WTC11 (cell line): ENCODE measurements around the gene WDR64. TPM values are rescaled to one million over a fixed set of nuclear protein-coding genes. Genes with fewer than 3 reads are reported as not detected.

ENCODE experiments used
- ATAC-seq: fragments of 200-7000 bp; cut with Tn5 transposase; 2 replicates; pipeline ENCODE4 v1.10.0; 2021; ENCODE audit warnings: mild to moderate bottlenecking, moderate library complexity
- CTCF ChIA-PET: fragments of 300-600 bp; sonication (Branson Sonifier 250); formaldehyde crosslinking; loops from one replicate; lab custom pipeline; 2021; ENCODE audit warnings: antibody characterized with exemption; lab: Charles Lee
- POLR2A ChIA-PET: fragments of 350-600 bp; sonication (Branson Sonifier 250); formaldehyde crosslinking; loops from one replicate; lab custom pipeline; 2021; ENCODE audit warnings: antibody characterized with exemption; lab: Charles Lee
- DNase-seq: peaks from one replicate; pipeline ENCODE4 v3.0.0; 2021; ENCODE audit warnings: low spot score
- H3K27ac Mint-ChIP-seq: 2 replicates; pipeline ENCODE4 v1.8.0; 2021; ENCODE audit warnings: mixed read lengths
- H3K27me3 Mint-ChIP-seq: 2 replicates; pipeline ENCODE4 v1.8.0; 2021; ENCODE audit warnings: low read depth, mild to moderate bottlenecking, moderate library complexity, mixed read lengths
- H3K36me3 Mint-ChIP-seq: 2 replicates; pipeline ENCODE4 v1.8.0; 2021; ENCODE audit warnings: mixed read lengths
- H3K4me1 Mint-ChIP-seq: 2 replicates; pipeline ENCODE4 v1.8.0; 2022; ENCODE audit warnings: mixed read lengths
- H3K4me3 Mint-ChIP-seq: 2 replicates; pipeline ENCODE4 v1.8.0; 2021; ENCODE audit warnings: mild to moderate bottlenecking, moderate library complexity, mixed read lengths
- H3K9me3 Mint-ChIP-seq: 2 replicates; pipeline ENCODE4 v1.8.0; 2021; ENCODE audit warnings: mixed read lengths
- EMX1 ChIP-seq: fragments of 250-450 bp; sonication (Bioruptor Pico); IDR thresholded peaks from 2 replicates; pipeline ENCODE4 v1.8.0; 2021; ENCODE audit warnings: mild to moderate bottlenecking
- GABPB1 ChIP-seq: sonication (generic); formaldehyde crosslinking; IDR thresholded peaks from 2 replicates; pipeline ENCODE4 v1.8.1; 2023; ENCODE audit warnings: mild to moderate bottlenecking, missing genetic modification reagents
- KAT7 ChIP-seq: sonication (generic); formaldehyde crosslinking; IDR thresholded peaks from 2 replicates; pipeline ENCODE4 v1.8.1; 2023; ENCODE audit warnings: missing genetic modification reagents, mild to moderate bottlenecking, borderline replicate concordance
- NR2C2 ChIP-seq: sonication (generic); formaldehyde crosslinking; IDR thresholded peaks from 2 replicates; pipeline ENCODE4 v1.8.0; 2022; ENCODE audit warnings: mild to moderate bottlenecking, missing genetic modification reagents
- OVOL2 ChIP-seq: fragments of 250-450 bp; sonication (Bioruptor Pico); IDR thresholded peaks from 2 replicates; pipeline ENCODE4 v1.9.0; 2021; ENCODE audit warnings: mild to moderate bottlenecking, borderline replicate concordance
- RORB ChIP-seq: fragments of 250-450 bp; sonication (Bioruptor Pico); IDR thresholded peaks from 2 replicates; pipeline ENCODE4 v1.9.0; 2021; ENCODE audit warnings: mild to moderate bottlenecking
- ZNF219 ChIP-seq: sonication (generic); formaldehyde crosslinking; IDR thresholded peaks from 2 replicates; pipeline ENCODE4 v1.8.0; 2023; ENCODE audit warnings: missing genetic modification reagents, mild to moderate bottlenecking, borderline replicate concordance
- ZNF671 ChIP-seq: fragments of 250-450 bp; sonication (Bioruptor Pico); IDR thresholded peaks from 2 replicates; pipeline ENCODE4 v1.8.0; 2021; ENCODE audit warnings: mild to moderate bottlenecking
- total RNA-seq: library from RNA; stranded (reverse); gene quantifications from 3 replicates; pipeline ENCODE4 v1.2.3, GENCODE V29; 2021
- TF ChIP-seq, protein P1 (sequence below): fragments of 250-450 bp; sonication (Bioruptor Pico); IDR thresholded peaks from 2 replicates; pipeline ENCODE4 v1.8.0; 2021; ENCODE audit warnings: mild to moderate bottlenecking
- TF ChIP-seq, protein P2 (sequence below): sonication (generic); formaldehyde crosslinking; IDR thresholded peaks from 2 replicates; pipeline ENCODE4 v1.8.0; 2023; ENCODE audit warnings: mild to moderate bottlenecking, missing genetic modification reagents
- TF ChIP-seq, protein P3 (sequence below): fragments of 250-450 bp; sonication (Bioruptor Pico); conservative IDR thresholded peaks from 2 replicates; pipeline ENCODE4 v1.9.0; 2021; ENCODE audit warnings: mild to moderate bottlenecking
- TF ChIP-seq, protein P4 (sequence below): sonication (generic); formaldehyde crosslinking; conservative IDR thresholded peaks from 2 replicates; pipeline ENCODE4 v1.8.1; 2022; ENCODE audit warnings: mild to moderate bottlenecking, missing genetic modification reagents
- TF ChIP-seq, protein P5 (sequence below): sonication (generic); formaldehyde crosslinking; IDR thresholded peaks from 2 replicates; pipeline ENCODE4 v1.8.0; 2023; ENCODE audit warnings: missing genetic modification reagents
- TF ChIP-seq, protein P6 (sequence below): sonication (generic); formaldehyde crosslinking; IDR thresholded peaks from 2 replicates; pipeline ENCODE4 v1.8.0; 2022; ENCODE audit warnings: mild to moderate bottlenecking, missing genetic modification reagents
- TF ChIP-seq, protein P7 (sequence below): sonication (generic); formaldehyde crosslinking; IDR thresholded peaks from 2 replicates; pipeline ENCODE4 v1.8.1; 2023; ENCODE audit warnings: mild to moderate bottlenecking, missing genetic modification reagents, moderate library complexity
- TF ChIP-seq, protein P8 (sequence below): sonication (generic); formaldehyde crosslinking; IDR thresholded peaks from 2 replicates; pipeline ENCODE4 v1.8.1; 2022; ENCODE audit warnings: mild to moderate bottlenecking, moderate library complexity, missing genetic modification reagents
- TF ChIP-seq, protein P9 (sequence below): sonication (generic); formaldehyde crosslinking; IDR thresholded peaks from 2 replicates; pipeline ENCODE4 v1.8.1; 2023; ENCODE audit warnings: mild to moderate bottlenecking, missing genetic modification reagents, moderate library complexity

Gene WDR64
- total RNA-seq, 1 experiment from 2014 or later = not detected

DNA sequence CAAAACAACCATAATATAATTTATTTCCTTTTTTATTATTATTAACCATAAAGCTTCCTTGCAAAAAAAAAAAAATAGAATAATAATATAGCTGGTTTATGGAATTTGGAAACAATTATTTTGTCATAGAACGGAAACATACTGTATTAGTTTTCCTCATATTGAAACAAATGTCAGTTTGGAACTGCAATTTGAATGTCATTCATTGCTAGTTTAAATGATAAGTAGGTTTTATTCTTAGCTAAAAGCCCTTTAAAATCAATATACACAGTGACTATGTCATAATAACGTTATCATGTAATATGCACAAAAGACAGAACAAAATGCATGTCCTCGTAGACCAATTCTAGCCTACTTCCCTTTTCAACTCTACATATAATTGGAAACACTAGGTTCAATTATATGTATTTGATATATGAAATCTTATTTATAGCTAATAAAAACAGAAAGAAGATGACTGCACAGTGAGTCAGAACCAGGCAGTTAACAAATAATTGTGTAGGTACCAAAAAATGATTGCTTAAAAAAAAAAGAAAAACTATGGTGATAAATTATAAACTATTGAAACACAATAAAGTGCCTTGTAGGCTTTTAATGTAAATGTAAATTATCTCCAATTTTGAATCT lies 110.7 kb downstream of the WDR64 start:
- no peak for ATAC-seq
- Mint-ChIP-seq H3K36me3 (no peaks in the 10 kb centered on the region), H3K4me3 (no peak overlapping the region), H3K4me1 (0 out of 2 replicates have a peak, but pooled peaks cover 3% of the 10 kb centered on the region)
- CTCF ChIA-PET = no interaction called here
- POLR2A ChIA-PET = no interaction called here
- no peak for TF ChIP-seq OVOL2 (CRISPR knock-in tag)
- no peak for TF ChIP-seq EMX1 (CRISPR knock-in tag)
- TF ChIP-seq, protein P1, sequence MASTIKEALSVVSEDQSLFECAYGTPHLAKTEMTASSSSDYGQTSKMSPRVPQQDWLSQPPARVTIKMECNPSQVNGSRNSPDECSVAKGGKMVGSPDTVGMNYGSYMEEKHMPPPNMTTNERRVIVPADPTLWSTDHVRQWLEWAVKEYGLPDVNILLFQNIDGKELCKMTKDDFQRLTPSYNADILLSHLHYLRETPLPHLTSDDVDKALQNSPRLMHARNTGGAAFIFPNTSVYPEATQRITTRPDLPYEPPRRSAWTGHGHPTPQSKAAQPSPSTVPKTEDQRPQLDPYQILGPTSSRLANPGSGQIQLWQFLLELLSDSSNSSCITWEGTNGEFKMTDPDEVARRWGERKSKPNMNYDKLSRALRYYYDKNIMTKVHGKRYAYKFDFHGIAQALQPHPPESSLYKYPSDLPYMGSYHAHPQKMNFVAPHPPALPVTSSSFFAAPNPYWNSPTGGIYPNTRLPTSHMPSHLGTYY (CRISPR knock-in tag) = no peak
- TF ChIP-seq, protein P2, sequence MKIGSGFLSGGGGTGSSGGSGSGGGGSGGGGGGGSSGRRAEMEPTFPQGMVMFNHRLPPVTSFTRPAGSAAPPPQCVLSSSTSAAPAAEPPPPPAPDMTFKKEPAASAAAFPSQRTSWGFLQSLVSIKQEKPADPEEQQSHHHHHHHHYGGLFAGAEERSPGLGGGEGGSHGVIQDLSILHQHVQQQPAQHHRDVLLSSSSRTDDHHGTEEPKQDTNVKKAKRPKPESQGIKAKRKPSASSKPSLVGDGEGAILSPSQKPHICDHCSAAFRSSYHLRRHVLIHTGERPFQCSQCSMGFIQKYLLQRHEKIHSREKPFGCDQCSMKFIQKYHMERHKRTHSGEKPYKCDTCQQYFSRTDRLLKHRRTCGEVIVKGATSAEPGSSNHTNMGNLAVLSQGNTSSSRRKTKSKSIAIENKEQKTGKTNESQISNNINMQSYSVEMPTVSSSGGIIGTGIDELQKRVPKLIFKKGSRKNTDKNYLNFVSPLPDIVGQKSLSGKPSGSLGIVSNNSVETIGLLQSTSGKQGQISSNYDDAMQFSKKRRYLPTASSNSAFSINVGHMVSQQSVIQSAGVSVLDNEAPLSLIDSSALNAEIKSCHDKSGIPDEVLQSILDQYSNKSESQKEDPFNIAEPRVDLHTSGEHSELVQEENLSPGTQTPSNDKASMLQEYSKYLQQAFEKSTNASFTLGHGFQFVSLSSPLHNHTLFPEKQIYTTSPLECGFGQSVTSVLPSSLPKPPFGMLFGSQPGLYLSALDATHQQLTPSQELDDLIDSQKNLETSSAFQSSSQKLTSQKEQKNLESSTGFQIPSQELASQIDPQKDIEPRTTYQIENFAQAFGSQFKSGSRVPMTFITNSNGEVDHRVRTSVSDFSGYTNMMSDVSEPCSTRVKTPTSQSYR (CRISPR knock-in tag) = no peak
- TF ChIP-seq, protein P3, sequence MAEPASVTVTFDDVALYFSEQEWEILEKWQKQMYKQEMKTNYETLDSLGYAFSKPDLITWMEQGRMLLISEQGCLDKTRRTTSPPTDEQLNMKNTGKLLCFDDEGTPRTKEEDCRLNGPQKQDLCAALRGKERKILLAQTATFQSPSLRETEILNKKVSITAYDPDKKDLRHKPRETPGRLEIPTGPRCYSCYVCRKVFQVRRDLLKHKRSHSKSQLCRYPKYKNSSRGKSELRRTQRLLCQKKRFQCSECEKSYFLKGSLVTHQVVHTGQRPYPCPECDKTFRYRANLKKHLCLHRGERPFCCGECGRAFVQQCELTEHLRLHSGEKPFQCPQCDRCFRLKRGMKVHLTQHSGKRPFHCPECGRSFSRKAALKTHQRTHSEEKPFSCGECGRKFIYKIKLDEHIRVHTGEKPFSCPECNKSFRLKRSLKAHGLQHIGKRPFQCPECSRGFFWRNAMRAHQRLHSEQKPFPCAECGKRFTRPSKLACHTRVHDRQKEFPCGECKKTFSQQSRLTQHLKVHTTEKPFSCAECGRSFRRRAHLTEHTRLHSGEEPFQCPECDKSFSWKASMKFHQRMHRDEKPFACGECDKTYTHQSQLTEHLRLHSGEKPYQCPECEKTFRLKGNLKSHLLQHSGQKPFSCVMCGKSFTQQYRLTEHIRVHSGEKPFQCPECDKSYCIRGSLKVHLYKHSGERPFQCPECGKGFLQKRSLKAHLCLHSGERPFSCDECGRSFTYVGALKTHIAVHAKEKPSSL (CRISPR knock-in tag) = no peak
- no peak for TF ChIP-seq ZNF219 (CRISPR knock-in tag)
- TF ChIP-seq, all 79 proteins: peak for 0
- Mint-ChIP-seq H3K27ac (no peak overlapping the region), H3K9me3 (no peaks in the 10 kb centered on the region), H3K27me3 (no peaks in the 10 kb centered on the region)
- DNase-seq = no peak

DNA sequence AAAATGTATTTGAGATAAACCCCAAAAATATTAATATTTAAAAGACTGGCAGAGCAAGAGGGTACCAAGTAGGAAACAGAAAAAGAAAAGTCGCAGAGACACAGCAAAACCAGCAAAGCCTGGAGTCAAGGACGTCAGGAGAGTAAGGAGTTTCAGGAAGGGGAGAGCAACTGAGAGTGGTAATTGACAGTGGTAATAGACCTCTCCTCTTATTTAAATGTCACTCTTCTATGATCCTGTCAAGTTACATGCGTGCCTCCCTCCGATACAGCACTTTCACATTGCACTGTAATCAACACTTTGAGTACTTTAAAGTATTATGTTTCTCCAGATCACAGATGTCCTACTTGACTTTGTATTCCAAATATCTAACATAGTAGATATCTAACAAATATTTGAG lies 113.3 kb downstream of the WDR64 start:
- ATAC-seq = no peak
- H3K27me3 Mint-ChIP-seq = no peaks in the 10 kb centered on the region
- no peak for DNase-seq
- H3K9me3 Mint-ChIP-seq = no peaks in the 10 kb centered on the region
- H3K27ac Mint-ChIP-seq = no peak overlapping the region
- CTCF ChIA-PET = no interaction called here
- TF ChIP-seq, protein P4, sequence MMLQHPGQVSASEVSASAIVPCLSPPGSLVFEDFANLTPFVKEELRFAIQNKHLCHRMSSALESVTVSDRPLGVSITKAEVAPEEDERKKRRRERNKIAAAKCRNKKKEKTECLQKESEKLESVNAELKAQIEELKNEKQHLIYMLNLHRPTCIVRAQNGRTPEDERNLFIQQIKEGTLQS (CRISPR knock-in tag) = no peak
- TF ChIP-seq, protein P5, sequence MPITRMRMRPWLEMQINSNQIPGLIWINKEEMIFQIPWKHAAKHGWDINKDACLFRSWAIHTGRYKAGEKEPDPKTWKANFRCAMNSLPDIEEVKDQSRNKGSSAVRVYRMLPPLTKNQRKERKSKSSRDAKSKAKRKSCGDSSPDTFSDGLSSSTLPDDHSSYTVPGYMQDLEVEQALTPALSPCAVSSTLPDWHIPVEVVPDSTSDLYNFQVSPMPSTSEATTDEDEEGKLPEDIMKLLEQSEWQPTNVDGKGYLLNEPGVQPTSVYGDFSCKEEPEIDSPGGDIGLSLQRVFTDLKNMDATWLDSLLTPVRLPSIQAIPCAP (CRISPR knock-in tag) = no peak
- TF ChIP-seq ZNF671 (CRISPR knock-in tag) = no peak
- TF ChIP-seq, protein P6, sequence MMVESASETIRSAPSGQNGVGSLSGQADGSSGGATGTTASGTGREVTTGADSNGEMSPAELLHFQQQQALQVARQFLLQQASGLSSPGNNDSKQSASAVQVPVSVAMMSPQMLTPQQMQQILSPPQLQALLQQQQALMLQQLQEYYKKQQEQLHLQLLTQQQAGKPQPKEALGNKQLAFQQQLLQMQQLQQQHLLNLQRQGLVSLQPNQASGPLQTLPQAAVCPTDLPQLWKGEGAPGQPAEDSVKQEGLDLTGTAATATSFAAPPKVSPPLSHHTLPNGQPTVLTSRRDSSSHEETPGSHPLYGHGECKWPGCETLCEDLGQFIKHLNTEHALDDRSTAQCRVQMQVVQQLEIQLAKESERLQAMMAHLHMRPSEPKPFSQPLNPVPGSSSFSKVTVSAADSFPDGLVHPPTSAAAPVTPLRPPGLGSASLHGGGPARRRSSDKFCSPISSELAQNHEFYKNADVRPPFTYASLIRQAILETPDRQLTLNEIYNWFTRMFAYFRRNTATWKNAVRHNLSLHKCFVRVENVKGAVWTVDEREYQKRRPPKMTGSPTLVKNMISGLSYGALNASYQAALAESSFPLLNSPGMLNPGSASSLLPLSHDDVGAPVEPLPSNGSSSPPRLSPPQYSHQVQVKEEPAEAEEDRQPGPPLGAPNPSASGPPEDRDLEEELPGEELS = no peak
- TF ChIP-seq KAT7 (CRISPR knock-in tag) = no peak
- TF ChIP-seq, protein P7, sequence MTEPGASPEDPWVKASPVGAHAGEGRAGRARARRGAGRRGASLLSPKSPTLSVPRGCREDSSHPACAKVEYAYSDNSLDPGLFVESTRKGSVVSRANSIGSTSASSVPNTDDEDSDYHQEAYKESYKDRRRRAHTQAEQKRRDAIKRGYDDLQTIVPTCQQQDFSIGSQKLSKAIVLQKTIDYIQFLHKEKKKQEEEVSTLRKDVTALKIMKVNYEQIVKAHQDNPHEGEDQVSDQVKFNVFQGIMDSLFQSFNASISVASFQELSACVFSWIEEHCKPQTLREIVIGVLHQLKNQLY (CRISPR knock-in tag) = no peak
- TF ChIP-seq NR2C2 (CRISPR knock-in tag) = no peak
- no peak for TF ChIP-seq RORB
- TF ChIP-seq, protein P8, sequence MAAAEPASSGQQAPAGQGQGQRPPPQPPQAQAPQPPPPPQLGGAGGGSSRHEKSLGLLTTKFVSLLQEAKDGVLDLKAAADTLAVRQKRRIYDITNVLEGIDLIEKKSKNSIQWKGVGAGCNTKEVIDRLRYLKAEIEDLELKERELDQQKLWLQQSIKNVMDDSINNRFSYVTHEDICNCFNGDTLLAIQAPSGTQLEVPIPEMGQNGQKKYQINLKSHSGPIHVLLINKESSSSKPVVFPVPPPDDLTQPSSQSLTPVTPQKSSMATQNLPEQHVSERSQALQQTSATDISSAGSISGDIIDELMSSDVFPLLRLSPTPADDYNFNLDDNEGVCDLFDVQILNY (CRISPR knock-in tag) = no peak
- no peak for TF ChIP-seq GABPB1 (CRISPR knock-in tag)
- TF ChIP-seq, protein P9, sequence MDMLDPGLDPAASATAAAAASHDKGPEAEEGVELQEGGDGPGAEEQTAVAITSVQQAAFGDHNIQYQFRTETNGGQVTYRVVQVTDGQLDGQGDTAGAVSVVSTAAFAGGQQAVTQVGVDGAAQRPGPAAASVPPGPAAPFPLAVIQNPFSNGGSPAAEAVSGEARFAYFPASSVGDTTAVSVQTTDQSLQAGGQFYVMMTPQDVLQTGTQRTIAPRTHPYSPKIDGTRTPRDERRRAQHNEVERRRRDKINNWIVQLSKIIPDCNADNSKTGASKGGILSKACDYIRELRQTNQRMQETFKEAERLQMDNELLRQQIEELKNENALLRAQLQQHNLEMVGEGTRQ (CRISPR knock-in tag) = no peak
- POLR2A ChIA-PET = no interaction called here
- H3K4me3 Mint-ChIP-seq = no peak overlapping the region
- 0 out of 2 replicates have a peak, but pooled peaks cover 5% of the 10 kb centered on the region for H3K4me1 Mint-ChIP-seq
- H3K36me3 Mint-ChIP-seq = no peaks in the 10 kb centered on the region
